Measurements from ENCODE around the gene CD300E. TPM values are rescaled to one million over a fixed set of nuclear protein-coding genes. Genes with fewer than 3 reads are reported as not detected.

The CD300E gene
- polyA plus RNA-seq, 1 donor (not counting 4 experiments of a cell fraction or from before 2014, with no cell fraction given) = not detected

GRCh38 chr17:74616696-74617095 lies 6.8 kb downstream of the CD300E start:
- TF ChIP-seq CTCF (optimal IDR thresholded peaks at IDR 0.05 in 1 of 3, IDR thresholded peaks at IDR 0.05 in 1 of 3, conservative IDR thresholded peaks at IDR 0.05 in 1 of 3; ENCODE audit: extremely low read depth in 1 of 3, insufficient read depth in 2 of 3, low read length in 3 of 3) = no peak
- no peak overlapping the region for H3K27ac ChIP-seq (ENCODE audit: control insufficient read depth, insufficient read depth, low read length)
- no peak overlapping the region for H3K9ac ChIP-seq (ENCODE audit: control insufficient read depth, extremely low read depth, insufficient read depth, low read length)
- H3K9me1 ChIP-seq (ENCODE audit: control insufficient read depth, extremely low read depth, insufficient read depth, low read length) = no peaks in the 10 kb centered on the region
- H3K36me3 ChIP-seq (ENCODE audit: control insufficient read depth in 2 of 2, extremely low read depth in 1 of 2, insufficient read depth in 2 of 2, low read length in 2 of 2) = no peaks in the 10 kb centered on the region
- dilution Hi-C loops (cut with MboI; ENCODE audit: extremely low pct_ligation_motif_present, low sequenced_read_pairs) = no loop called here
- no peak for FAIRE-seq
- no peaks in the 10 kb centered on the region for H3K9me3 ChIP-seq (ENCODE audit: control insufficient read depth, low read depth, low read length)
- no peaks in the 10 kb centered on the region for H3K4me1 ChIP-seq (ENCODE audit: control insufficient read depth, extremely low read depth, insufficient read depth, low read length)
- no peaks in the 10 kb centered on the region for H4K20me1 ChIP-seq (ENCODE audit: control insufficient read depth, extremely low read depth, insufficient read depth, low read length)
- DNase-seq (ENCODE audit: low read depth, low spot score) = no peak
- H3K27me3 ChIP-seq (ENCODE audit: control insufficient read depth, extremely low read depth, insufficient read depth, low read length) = peaks cover 9% of the 10 kb centered on the region
- H3K79me2 ChIP-seq (ENCODE audit: control insufficient read depth, insufficient read depth, low read length) = no peaks in the 10 kb centered on the region
- H3K4me3 ChIP-seq (ENCODE audit: control insufficient read depth in 2 of 3, extremely low read depth in 1 of 3, insufficient read depth in 2 of 3, low read depth in 1 of 3, low read length in 3 of 3) = no peak overlapping the region
- H3K4me2 ChIP-seq (ENCODE audit: control insufficient read depth, extremely low read depth, insufficient read depth, low read depth, low read length) = no peak overlapping the region
- no peak overlapping the region for H2AFZ ChIP-seq (ENCODE audit: control insufficient read depth, low read length)

GRCh38 chr17:74612046-74612445 lies 11.5 kb downstream of the CD300E start:
- Histone ChIP-seq H3K4me2 (ENCODE audit: control insufficient read depth, extremely low read depth, insufficient read depth, low read depth, low read length) (no peak overlapping the region), H3K9me3 (ENCODE audit: control insufficient read depth, low read depth, low read length) (no peaks in the 10 kb centered on the region), H3K9me1 (ENCODE audit: control insufficient read depth, extremely low read depth, insufficient read depth, low read length) (no peaks in the 10 kb centered on the region), H3K27ac (ENCODE audit: control insufficient read depth, insufficient read depth, low read length) (no peak overlapping the region), H2AFZ (ENCODE audit: control insufficient read depth, low read length) (no peak overlapping the region), H3K9ac (ENCODE audit: control insufficient read depth, extremely low read depth, insufficient read depth, low read length) (no peak overlapping the region), H3K79me2 (ENCODE audit: control insufficient read depth, insufficient read depth, low read length) (no peaks in the 10 kb centered on the region), H3K4me3 (ENCODE audit: control insufficient read depth in 2 of 3, extremely low read depth in 1 of 3, insufficient read depth in 2 of 3, low read depth in 1 of 3, low read length in 3 of 3) (no peak overlapping the region), H4K20me1 (ENCODE audit: control insufficient read depth, extremely low read depth, insufficient read depth, low read length) (no peaks in the 10 kb centered on the region), H3K4me1 (ENCODE audit: control insufficient read depth, extremely low read depth, insufficient read depth, low read length) (no peaks in the 10 kb centered on the region), H3K36me3 (ENCODE audit: control insufficient read depth in 2 of 2, extremely low read depth in 1 of 2, insufficient read depth in 2 of 2, low read length in 2 of 2) (no peaks in the 10 kb centered on the region), H3K27me3 (ENCODE audit: control insufficient read depth, extremely low read depth, insufficient read depth, low read length) (peaks cover 4% of the 10 kb centered on the region)
- no peak for TF ChIP-seq CTCF (optimal IDR thresholded peaks at IDR 0.05 in 1 of 3, IDR thresholded peaks at IDR 0.05 in 1 of 3, conservative IDR thresholded peaks at IDR 0.05 in 1 of 3; ENCODE audit: extremely low read depth in 1 of 3, insufficient read depth in 2 of 3, low read length in 3 of 3)
- no peak for TF ChIP-seq EZH2 (IDR thresholded peaks at IDR 0.05; ENCODE audit: low read length)
- dilution Hi-C loops (cut with MboI; ENCODE audit: extremely low pct_ligation_motif_present, low sequenced_read_pairs) = no loop called here
- no peak for FAIRE-seq
- DNase-seq (ENCODE audit: low read depth, low spot score) = no peak

Data from keratinocyte (primary cell).